SK-N-DZ (cell line): Measurements from ENCODE around the gene NAT8L.

Source experiments
- DNase-seq: peaks from one replicate; pipeline ENCODE4 v3.0.0-alpha.2; 2015; ENCODE audit warnings: low spot score

NAT8L gene

DNA sequence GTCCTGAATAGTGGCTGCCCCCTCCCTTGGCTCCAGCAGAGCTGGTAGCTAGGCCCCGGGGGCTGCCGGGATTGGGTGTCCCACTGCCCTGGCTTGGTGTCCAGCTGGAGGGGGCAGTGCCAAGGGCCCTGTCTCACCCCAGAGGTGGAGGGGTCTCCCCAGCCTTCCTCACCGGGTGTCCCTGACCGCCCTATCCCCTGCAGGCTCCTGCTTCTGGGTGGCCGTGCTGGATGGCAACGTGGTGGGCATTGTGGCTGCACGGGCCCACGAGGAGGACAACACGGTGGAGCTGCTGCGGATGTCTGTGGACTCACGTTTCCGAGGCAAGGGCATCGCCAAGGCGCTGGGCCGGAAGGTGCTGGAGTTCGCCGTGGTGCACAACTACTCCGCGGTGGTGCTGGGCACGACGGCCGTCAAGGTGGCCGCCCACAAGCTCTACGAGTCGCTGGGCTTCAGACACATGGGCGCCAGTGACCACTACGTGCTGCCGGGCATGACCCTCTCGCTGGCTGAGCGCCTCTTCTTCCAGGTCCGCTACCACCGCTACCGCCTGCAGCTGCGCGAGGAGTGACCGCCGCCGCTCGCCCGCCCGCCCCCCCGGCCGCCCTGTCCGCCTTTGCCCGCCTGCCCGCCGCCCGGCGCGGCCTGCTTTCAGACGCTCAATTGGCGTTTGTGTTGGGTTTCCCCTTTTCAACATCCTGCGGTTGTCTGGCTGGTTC is 4.6 kb downstream of the NAT8L start:
- DNase-seq, result no peak

DNA sequence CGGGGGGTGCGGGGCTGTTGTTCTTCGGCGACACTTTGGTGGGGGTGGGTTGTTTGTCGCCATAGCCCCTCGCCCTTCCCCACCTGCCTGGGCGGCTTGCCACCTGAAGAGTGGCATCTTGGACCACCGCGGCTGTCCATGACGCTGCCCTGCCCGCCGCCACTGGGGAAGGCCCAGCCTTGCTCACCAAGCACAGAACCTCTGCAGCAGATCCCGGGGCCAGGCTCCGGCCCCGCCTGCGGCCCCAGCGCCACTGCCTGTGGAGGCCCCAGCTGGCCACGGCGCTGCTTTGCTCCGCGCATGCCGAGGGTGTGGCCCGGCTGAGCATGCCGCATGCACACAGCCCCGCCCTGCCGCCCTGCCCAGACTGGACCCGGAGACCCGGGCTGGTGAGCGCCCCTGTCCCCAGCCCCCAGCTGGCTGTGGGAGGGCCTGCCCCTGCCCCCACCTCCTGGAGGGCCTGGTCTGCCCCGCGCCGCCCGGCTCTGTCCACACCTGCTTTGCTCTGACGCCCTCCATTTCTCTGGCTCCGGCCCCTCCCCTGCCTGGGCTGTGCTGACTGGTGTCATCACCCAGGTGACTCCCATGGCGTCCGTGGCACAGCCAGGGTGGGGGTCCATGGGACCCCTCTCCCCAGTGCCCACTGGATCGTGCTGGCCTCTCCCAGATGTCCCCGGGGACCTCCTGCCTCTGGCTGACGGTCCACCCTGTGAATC is 5.3 kb downstream of the NAT8L start:
- DNase-seq, result no peak

DNA sequence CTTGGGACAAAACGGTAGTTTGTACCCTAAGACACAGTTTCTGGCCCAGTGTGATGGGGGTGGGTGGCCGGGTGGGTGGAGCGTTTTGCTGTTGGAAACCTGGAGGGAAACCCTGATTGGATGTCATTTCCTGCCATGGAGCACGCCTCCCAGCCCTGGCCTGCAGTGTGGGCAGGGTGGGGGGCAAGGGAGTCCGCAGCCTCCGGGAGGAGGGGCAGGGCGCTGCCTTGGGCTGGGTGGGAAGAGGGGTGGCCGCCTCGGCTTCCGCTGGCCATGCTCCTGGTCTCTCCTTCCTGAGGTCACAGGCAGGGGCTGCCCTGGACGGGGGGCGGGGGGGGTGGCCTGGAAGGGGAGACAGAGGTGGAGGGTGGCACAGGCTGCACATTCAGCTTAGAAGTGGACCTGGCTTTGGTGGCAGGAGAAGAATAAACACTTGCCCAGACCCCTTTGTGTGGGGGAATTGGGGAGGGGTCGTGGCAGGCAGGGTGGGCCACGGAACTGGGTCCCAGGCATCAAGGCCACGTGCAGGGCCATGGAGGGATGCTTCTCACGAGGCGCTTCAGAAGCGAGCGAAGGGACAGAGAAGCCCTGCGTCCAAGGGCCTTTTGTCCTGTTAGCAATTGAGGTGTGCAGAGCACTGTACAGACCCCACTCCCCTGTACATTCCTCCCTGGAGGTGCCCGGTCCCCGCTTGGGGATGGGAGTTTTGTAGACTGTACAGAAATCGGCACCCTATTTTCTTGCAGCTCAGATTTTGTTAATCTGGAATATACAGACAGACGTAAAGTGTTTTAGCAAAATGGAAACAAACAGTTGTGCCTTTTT is 6.2 kb downstream of the NAT8L start:
- DNase-seq, result no peak

DNA sequence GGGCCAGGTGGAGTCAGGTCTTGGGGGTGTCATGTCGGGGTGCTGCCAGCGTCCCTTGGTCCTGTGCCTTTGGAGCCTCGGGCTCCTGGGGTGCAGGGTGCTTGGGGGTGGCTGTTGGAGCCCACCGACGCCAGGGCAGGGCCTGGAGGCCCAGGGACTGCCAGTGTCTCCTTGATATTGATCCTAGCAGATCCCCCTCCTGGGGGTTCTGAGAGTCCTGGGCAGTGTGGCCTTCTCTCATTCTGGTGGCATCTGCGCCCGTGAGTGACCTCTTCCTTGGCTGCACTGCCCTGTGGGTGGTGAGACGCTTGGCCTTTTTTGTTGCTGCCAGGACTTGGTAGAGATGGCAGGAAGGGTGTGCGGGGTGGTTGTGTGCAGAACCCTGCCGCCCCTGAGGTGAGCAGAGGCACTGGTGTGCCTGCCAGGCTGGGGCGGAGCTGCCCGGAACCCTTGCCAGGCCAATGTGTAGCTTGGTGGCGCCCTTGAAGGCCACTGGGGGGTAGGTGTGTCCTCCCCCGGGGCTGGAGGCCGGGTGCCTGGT is 7.0 kb downstream of the NAT8L start:
- DNase-seq, result no peak

DNA sequence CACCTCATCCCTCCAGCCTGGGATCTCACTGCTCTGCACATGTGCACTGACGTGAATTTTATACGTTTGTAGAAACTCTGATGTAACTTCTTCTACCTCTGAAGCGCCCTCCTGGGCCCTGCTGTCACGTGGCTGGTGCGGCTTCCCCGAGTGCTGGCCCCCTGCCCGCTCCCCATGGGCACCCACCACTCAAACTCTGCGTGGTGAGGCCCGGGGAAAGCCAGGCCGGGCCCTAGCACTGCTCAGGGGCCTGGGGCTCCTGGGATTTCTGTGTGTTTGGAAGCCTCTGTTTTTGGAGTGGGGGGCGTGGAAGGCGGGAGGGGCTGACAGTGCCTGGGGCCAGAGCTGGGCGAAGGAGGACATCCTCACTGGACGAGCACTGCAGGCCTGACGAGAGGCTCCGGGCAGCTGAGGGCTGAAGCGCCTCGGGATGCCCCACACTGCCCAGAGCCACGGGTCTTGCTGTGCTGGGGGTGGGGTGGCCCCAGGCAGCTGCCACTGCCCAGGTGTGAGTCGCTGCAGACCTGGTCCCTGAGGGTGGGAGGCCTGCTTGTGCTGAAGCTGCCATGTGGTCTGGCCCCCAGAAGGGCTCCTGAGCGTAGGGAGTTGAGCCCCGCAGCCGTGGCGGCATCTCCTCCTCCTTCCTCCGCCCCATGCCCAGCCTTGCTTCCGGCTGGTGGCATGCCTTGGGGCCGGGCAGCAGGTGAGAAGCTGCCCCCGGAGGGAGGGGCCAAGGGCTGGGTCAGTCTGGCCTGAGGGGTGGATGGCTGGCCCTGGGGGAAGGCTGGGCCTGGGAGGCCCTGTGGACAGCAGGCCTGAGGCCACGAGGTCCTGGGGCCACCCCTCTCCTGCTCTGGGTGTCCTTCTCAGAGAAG is 7.7 kb downstream of the NAT8L start:
- DNase-seq, result no peak

DNA sequence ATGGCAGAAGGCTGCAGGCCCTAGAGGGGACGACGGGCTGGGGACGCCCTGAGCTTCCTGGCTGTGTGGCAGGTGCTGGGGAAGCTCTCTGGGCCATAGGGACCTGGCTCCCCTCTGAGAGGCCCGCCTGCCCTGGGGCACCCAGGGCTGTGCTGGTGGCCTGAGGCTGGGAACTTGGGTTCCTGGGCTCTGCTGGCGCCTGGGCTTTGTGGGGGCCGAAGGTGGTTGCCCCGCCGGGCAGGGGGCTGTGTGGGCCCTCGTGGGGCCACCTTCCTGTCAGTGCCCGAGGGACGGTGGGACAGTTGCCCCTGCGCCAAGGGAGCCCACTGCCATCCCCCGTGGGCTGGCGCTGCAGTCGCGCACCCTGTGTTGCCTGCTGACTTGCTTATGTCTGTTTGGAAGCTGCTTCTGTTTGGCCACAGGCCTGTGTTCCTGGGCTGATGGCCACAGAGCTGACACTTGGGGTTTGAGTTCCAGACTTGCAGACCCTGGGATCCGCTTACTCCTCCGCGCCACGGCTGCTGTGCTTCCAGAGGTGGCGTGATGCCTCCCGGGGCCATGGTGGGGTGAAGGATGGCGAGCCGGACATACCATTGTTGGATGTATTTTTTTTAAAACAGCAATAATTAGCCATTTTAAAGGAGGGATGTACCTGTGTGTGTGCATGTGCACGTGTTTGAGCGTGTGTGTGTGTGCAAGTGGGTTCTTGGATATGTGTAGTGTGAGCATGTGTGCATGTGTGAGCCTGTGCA is 8.5 kb downstream of the NAT8L start:
- DNase-seq, result no peak

DNA sequence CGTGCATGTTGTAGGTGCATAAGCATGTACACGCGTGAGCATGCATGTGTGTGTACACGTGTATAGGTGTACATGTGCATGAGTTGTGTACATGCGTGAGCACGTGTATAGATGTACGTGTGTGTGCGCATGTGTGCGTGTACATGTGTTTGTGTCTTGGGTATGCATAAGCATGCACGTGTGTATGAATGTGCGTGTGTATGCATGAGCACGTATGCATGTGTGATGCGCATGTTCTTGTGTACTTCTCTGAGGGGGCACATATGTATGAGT is 9.0 kb downstream of the NAT8L start:
- no peak for DNase-seq

DNA sequence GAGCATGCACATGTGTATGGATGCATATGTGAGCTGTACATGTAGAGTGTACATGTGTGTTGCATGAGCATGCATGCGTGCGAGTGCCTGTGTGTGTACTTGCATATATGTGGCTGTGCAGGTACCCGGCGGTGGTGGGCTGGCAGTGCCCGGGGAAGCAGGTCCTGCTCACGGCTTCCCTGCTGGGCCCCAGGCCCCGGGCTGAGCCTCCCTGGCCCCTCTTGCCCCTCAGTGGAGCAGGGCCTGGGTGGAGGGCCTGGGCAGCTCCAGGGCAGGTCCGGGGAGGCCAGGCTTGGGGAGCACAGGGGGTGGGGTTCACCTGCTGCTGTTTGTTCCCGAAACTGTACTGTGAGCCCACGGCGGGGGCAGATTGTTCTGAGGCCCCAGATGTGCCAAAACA is 9.4 kb downstream of the NAT8L start:
- DNase-seq, result no peak

DNA sequence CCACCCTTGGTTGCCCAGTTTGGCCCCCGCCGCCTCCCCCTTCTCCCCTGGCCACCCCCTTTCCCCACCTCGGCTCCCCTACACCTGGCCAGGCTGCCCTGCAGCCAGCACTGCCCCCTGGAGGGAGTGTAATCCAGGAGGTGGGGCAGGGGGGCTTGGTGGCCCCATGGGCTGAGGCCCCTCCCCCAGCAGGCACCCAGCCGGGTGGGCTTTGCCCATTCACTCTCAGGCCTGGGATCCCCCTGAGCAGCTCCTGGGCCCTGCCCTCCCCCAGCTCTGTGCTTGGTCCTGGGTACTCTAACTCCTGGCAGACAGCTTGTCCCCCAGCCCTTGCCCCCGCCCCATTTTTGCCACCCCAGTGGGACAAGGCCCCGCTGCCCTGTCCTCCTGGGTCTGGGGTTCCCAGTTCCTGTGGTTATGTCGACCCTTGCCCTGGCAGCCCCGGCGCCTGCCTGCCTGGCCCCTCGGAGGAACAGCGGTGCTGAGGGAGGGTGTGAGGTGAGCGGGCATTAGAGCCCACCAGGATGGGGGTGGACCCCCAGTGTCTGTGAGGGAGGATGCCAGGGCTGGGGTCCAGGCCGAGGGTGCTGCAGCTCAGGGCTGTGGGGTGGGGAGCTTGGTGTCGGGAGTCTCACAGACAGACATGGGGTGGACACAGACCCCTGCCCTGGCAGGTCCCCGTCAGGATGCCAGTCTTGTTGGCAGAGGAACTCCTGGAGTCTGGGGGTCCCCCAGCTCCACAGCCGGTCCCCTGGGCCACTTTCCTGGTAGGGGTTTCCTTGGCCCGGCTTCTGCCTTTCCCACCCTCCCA is 10.2 kb downstream of the NAT8L start:
- DNase-seq, result no peak

DNA sequence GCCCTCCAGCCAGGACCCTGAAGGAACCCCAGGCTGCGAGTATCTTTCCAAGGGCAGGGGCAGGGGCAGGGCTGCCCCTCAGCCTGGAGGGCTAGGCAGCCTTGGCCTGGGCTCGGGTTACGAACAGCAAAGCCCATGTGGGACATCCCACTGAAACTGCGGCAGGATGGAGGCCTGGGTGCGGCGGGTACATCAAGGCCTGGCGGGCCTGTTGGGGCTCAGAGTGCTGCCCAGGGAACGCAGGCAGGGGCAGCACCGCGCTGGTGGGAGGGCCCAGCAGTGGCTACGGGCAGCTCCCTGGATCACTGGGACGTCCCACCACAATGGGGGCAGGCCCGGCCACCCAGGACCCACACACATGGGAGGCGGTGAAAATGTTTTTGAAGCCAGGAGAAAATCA is 10.9 kb downstream of the NAT8L start:
- DNase-seq, result no peak

DNA sequence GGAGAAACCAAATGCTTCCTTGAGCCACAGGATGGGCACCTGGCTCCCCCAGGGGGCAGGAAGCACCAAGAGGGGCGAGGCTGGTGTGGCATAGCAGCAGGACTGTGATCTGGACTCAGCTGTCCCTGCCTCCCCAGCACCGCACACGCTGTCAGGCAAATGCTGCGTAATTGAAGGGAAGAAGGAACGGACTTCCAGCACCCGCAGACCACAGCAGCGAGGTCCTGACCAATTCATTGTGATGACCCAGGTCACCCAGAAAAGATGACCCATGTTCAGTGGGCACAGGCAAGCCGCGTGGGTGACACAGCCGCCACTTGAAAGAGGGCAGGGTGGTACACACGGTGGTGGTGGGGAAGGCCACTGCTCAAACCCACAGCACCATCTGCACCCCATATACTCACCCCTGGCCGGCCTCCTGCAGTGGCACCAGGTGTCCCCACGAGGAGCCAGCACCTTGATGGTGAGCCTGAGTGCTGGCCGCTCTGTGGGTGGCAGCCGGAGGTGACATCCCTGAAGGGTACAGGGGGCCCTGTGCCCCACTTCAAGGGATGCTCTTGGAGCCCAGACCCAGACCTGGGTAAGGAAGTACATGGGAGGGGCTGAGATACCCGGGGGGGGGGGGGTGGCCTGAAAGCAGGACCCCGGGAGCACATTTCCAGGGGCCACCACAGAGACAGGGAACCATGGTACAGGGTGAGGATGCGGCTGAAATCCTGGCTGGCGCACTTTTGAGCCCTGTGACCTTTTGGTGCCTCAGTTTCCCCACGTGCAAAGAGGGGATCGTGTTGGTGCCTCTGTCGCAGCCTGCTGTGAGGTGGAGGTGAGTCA is 11.5 kb downstream of the NAT8L start:
- no peak for DNase-seq

DNA sequence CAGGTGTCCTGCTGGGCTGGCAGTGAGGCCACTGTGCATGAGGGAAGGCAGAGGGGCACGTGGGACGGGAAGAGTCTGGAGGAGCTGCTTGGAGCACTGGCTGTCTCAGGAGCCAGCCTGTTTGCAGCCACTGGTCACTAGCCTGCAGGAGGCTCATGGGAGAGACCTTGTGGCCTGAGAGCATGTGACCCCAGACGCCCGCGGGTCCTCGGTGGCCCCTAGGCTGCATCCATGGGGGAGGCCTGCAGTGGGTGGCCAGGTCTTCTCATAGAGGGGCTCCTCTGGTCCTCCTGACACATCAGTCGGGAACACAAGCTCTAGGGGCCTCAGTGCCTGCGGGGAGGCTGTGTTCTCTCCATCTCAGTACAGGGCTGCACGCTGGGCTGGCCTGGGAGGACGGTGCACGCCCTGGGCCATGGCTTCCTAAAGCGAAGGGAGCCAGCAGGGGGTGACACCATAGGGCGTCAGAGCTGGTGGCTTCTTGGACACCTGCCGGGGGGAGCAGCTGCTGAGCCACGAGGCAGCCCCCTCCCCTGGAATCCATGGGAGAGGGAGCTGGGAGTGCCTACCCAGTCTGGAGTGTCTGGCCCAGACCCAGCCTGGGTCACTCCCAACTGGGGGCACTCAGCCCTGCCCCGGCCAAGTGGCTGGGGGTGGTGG is 12.3 kb downstream of the NAT8L start:
- DNase-seq, result no peak

DNA sequence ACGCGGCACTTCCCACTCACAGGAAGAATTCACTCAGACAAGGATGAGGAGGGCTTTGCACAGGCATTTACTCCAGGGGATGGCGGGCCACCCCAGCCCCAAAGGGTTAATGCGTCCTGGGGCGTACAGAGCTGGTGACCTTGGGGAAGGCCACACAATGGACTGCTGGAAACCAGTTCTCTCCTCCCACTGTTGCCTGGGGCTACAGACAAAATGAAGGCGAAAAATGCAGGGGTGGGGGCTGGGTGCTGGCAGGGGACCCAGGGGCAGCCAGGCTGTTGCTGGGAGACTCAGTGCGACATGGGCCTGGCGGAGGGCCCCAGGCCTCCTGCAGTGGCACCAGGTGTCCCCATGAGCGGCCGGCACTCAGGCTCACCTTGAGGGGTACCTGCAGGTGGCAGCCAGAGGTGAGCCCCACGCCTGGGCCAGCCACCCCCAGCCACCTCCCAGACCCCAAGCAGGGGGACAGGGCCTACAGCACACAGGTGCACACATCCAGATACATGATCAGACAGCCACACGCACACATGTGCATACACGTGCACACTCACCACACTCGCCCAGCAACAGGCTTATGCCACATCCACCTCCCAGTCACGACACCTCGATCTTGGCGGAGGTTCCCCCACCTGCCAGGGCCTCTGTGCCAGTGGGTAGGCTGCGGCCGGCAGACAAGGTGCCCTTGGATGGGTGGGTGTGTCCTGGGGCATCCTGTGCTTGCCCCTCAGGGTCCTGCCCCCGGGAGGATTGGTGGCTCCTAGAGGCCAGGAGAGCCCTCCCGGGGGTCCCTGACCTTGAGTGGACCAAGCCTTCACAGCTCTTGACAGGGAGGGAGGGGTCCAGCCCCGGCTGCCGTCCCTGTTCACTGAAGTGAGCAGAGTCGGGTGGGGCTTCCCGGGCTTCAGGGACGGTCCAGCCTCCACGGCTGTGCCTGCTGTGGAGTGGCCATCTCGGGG is 13.1 kb downstream of the NAT8L start:
- DNase-seq, result no peak

DNA sequence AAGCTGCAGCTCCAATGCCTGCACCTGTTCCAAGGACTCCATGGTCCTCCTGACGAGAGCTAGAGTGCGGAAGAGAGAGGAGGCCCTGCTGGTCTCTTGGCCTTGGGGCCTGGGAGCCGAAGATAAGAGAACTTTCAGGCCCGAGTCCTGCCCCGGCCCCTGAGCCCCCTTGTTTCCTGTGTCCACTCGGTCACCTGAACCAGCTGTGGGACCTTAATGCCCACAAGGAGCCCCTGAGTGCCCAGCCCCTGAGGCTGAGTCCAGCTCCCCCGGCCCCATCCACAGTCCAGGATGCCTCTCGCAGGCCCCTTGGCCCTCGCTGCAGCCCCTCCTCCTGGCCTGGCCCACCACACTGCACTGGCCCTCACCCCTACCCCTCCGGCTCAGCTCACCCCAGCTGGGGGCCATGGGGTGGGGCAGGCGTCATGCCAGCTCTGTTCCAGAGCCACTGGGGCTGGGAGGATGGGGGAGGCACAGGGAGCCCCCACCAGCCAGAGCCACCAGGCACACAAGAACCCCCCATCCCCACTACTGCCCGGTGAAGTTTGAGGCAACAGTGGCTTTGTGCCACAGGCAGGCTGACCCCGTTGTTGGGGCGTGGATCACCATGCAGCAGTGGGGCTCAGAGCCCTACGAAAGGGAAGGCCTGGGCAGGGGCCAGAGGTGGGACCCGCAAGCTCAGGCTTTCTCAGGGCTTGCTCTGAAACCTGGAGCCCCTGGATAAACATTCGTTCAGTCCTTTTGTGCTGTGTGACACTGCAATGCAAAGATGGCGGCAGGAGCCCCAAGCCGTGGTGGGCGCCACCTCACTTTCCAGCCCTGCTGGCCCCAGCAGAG is 14.1 kb downstream of the NAT8L start:
- DNase-seq, result no peak

DNA sequence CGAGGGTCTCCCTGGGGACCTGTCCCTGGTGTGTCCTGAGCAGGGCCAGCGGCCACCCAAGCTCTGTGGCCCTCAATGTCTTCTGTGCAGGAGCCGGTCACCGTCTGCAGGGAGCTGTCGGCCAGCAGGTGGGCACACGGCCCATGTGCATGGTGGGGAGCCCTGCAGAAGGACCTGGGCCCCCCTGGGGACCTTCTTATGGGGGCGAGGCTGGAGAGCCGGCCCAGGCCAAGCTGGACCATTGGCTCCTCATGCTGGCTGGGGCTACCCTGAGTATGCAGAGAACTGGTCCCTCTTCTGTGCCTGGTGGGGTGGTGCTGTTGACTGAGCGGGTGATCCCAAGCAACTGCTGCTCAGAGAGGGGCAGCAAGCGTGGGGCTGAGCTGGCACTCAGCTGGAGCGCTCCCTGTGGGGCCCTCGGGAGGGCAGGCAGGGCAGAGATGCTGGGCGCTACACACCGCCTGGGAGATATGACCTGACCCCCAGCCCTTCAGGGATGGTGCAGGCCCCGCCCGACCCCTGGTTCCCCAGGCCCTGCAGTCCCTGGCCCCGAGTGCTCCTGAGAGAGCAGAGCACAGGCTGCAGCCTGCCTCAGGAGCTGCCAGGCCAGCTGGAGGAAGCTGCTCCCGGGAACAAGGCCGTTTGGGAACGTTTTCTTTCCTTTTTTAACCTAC is 14.8 kb downstream of the NAT8L start:
- DNase-seq, result no peak

DNA sequence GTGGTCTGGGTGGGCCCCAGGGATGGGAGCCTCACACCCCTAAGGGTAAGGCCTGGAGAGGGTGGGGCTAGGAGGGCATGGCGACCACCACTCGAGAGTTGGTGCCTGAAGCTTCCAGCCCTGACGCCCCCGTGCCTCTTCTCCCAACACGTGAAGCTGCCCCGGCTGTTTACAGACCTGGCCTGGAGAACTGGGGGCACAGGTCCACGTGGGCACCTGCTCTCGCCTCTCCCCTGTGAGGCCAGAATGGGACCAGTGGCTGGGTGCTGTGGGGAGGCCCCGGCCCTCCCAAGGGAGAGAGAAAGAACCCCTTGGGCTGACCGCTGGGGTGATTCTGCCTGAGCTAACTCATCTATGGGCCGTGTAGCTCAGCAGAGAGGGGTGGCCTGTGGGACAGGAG is 15.5 kb downstream of the NAT8L start:
- no peak for DNase-seq
